GM18861 (cell line): ENCODE data around the gene MCC.
A peak's percentile ranks its signal among the peaks of the same experiment; 100 is the strongest.

Source experiments
- ATAC-seq: cut with Tn5 transposase; IDR thresholded peaks from one replicate; pipeline ENCODE4 v1.9.1; 2021; ENCODE audit not compliant: unreplicated experiment

The MCC gene

GRCh38 chr5:113487781-113488644 lies at the start of gene MCC:
TSS of gene MCC (minus strand) at chr5:113488453.
- ATAC-seq, result no peak

GRCh38 chr5:113531481-113532159 lies 43.4 kb upstream of the MCC start:
- no peak for ATAC-seq

GRCh38 chr5:113527746-113528145 lies 39.5 kb upstream of the MCC start:
- no peak for ATAC-seq

GRCh38 chr5:113526421-113526820 lies 38.2 kb upstream of the MCC start:
- ATAC-seq, result no peak

GRCh38 chr5:113524927-113525326 lies 36.7 kb upstream of the MCC start:
- ATAC-seq, result peak; percentile 62

GRCh38 chr5:113523168-113523567 lies 34.9 kb upstream of the MCC start:
- no peak for ATAC-seq

GRCh38 chr5:113520899-113521298 lies 32.6 kb upstream of the MCC start:
- no peak for ATAC-seq

- ATAC-seq, result peak; percentile 55
Measured at GRCh38 chr5:113520429-113520828, 32.2 kb upstream of the MCC start.

- no peak for ATAC-seq
Measured at GRCh38 chr5:113519412-113519811, 31.2 kb upstream of the MCC start.

GRCh38 chr5:113518884-113519283 lies 30.6 kb upstream of the MCC start:
- no peak for ATAC-seq

GRCh38 chr5:113514289-113514635 lies 26.0 kb upstream of the MCC start:
- ATAC-seq, result no peak

- peak; percentile 97 for ATAC-seq
Measured at GRCh38 chr5:113513384-113514288, 25.4 kb upstream of the MCC start, which contains the start of gene YTHDC2. TSS of gene YTHDC2 (plus strand) at chr5:113513694. CDS start at chr5:113513896, 202 bp downstream.

GRCh38 chr5:113512341-113512740 lies 24.1 kb upstream of the MCC start:
- ATAC-seq, result no peak

GRCh38 chr5:113510836-113511451 lies 22.7 kb upstream of the MCC start:
- ATAC-seq, result peak; percentile 30

GRCh38 chr5:113508756-113509155 lies 20.5 kb upstream of the MCC start:
- no peak for ATAC-seq

GRCh38 chr5:113507601-113508000 lies 19.3 kb upstream of the MCC start:
- ATAC-seq, result no peak

- no peak for ATAC-seq
Measured at GRCh38 chr5:113505181-113505580, 16.9 kb upstream of the MCC start.

GRCh38 chr5:113503146-113503545 lies 14.9 kb upstream of the MCC start:
- ATAC-seq, result no peak

GRCh38 chr5:113502073-113502472 lies 13.8 kb upstream of the MCC start:
- ATAC-seq, result no peak

GRCh38 chr5:113495422-113495841 lies 7.2 kb upstream of the MCC start:
- no peak for ATAC-seq

- no peak for ATAC-seq
Measured at GRCh38 chr5:113493446-113493845, 5.2 kb upstream of the MCC start.
